Stimulated activated naive CD8-positive, alpha-beta T cell treated with anti-CD3 and anti-CD28 coated beads, Interleukin-15, Interleukin-2, amounts not matched to agents 100 ng/mL and 50 ng/mL, for 24 hours (primary cell): ENCODE measurements around the gene TMPRSS3.
"Not testable (repeated sequence)": the region's sequence is repeated elsewhere in the genome, so short reads cannot be mapped to it uniquely, and the experiment has no call there.

Source experiments
- H3K27ac Mint-ChIP-seq: one replicate; pipeline ENCODE4 v1.8.0; 2021; ENCODE audit warnings: mild to moderate bottlenecking, mixed read lengths
- H3K27me3 Mint-ChIP-seq: one replicate; pipeline ENCODE4 v1.8.0; 2021; ENCODE audit warnings: mixed read lengths
- H3K36me3 Mint-ChIP-seq: one replicate; pipeline ENCODE4 v1.8.0; 2021; ENCODE audit warnings: low read depth, mixed read lengths
- H3K4me1 Mint-ChIP-seq: one replicate; pipeline ENCODE4 v1.8.0; 2021; ENCODE audit warnings: low read depth, mixed read lengths
- H3K4me3 Mint-ChIP-seq: one replicate; pipeline ENCODE4 v1.8.0; 2021; ENCODE audit warnings: mild to moderate bottlenecking, mixed read lengths
- H3K9me3 Mint-ChIP-seq: one replicate; pipeline ENCODE4 v1.8.0; 2021; ENCODE audit warnings: mixed read lengths

Gene TMPRSS3

DNA sequence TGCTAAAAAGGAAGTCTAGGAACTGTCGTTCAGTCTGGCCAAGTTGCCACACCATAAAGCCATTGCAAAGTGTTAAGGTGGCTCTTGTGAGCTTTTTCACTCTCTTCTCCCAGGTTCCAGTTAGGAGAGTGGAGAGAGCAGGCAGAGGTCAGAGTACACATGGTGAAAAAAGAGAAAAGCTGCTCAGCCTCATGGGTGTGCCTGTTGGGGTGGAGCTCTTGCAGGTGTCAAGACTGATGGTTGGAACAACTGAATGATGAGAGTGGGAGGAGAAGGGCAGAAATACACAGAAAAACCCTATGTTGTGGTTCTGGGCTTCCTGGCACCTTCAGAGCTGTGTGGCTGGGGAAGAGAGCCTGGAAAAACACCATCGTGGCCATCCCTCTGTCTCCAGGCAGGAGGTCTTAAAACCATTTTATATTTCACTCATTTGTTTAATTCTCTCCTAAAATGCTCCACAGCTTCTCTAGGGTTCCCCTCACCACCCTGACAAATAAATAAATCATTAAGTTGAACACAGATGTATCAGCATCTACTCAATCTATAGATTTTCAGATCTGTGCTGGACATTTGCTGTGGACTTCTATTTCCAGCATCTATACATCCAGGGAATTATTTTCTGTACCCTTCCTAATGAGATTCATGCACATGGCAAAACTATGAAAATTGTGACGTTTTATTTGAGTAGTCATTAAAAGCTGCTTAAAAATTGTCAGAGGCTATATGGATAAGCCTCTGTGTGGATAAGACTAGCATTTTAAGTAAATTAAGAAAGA, 25.4 kb upstream of the TMPRSS3 start:
- H3K9me3 Mint-ChIP-seq = peaks cover 16% of the 10 kb centered on the region
- peaks cover 89% of the 10 kb centered on the region for H3K36me3 Mint-ChIP-seq
- no peaks in the 10 kb centered on the region for H3K27me3 Mint-ChIP-seq
- peaks cover 82% of the 10 kb centered on the region for H3K4me1 Mint-ChIP-seq
- H3K4me3 Mint-ChIP-seq = peak overlapping the region; percentile 69
- peak overlapping the region; percentile 94 for H3K27ac Mint-ChIP-seq

DNA sequence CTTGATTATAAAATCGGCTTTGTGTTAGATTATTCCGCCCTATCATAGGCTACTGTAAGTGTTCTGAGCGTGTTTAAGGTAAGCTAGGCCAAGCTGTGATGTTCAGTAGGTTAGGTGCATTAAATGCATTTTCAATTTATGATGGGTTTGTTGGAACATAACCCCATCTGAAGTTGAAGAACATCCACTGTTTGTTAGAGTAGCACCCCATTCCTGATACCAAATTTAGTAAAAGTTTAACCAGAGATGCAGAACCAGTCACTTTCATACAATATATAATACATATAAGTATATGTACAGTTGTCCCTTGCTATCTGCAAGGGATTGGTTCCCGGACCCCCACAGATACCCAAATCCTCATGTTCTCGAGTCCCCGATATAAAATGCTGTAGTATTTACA, 24.0 kb upstream of the TMPRSS3 start:
- no peak overlapping the region for H3K27ac Mint-ChIP-seq
- H3K9me3 Mint-ChIP-seq = peaks cover 16% of the 10 kb centered on the region
- peak overlapping the region; percentile 10 for H3K4me3 Mint-ChIP-seq
- peaks cover 69% of the 10 kb centered on the region for H3K4me1 Mint-ChIP-seq
- H3K36me3 Mint-ChIP-seq = peaks cover 80% of the 10 kb centered on the region
- H3K27me3 Mint-ChIP-seq = no peaks in the 10 kb centered on the region

DNA sequence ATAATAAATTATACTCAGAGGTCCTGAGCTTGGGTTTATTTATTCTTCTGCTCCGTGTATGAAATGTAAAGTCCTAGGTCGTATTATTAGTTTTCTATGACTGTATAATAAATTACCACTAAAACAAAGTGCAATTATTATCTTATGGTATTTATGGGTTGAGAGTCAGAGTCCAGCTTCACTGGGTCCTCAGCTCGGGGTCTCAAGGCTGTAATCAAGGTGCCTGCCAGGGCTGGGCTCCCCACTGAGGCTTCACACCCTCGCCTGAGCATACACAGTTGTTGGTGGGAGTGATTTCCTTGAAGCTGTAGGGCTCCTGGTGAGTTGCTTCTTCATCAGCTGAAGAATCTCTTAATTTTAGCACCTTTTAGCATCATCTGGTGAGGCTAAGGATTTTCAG, 23.0 kb upstream of the TMPRSS3 start:
- peak overlapping the region; percentile 66 for H3K27ac Mint-ChIP-seq
- no peaks in the 10 kb centered on the region for H3K27me3 Mint-ChIP-seq
- peaks cover 84% of the 10 kb centered on the region for H3K36me3 Mint-ChIP-seq
- peak overlapping the region; percentile 11 for H3K4me3 Mint-ChIP-seq
- peaks cover 59% of the 10 kb centered on the region for H3K4me1 Mint-ChIP-seq
- peaks cover 16% of the 10 kb centered on the region for H3K9me3 Mint-ChIP-seq

DNA sequence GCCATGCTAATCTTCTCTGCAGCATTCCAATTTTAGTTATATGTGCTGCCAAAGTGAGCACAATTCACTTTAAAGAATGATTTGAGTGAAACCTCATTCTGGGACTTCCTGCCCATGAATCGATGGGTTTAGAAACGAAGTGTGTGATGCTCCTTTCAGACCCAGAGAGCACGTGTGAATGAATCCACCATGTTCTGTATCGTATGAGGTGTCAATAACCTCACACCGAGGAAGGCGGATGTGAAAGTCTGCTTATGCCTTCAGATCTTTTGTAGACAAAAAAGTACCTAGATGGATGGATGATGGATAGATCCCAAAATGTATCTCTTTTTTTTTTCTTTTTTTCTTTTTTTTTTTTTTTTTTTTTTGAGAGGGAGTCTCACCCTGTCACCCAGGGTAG, 21.7 kb upstream of the TMPRSS3 start:
- Mint-ChIP-seq H3K36me3 (peaks cover 80% of the 10 kb centered on the region), H3K27ac (peak overlapping the region; percentile 88), H3K4me3 (peak overlapping the region; percentile 61), H3K9me3 (peaks cover 16% of the 10 kb centered on the region), H3K4me1 (peaks cover 46% of the 10 kb centered on the region), H3K27me3 (no peaks in the 10 kb centered on the region)

DNA sequence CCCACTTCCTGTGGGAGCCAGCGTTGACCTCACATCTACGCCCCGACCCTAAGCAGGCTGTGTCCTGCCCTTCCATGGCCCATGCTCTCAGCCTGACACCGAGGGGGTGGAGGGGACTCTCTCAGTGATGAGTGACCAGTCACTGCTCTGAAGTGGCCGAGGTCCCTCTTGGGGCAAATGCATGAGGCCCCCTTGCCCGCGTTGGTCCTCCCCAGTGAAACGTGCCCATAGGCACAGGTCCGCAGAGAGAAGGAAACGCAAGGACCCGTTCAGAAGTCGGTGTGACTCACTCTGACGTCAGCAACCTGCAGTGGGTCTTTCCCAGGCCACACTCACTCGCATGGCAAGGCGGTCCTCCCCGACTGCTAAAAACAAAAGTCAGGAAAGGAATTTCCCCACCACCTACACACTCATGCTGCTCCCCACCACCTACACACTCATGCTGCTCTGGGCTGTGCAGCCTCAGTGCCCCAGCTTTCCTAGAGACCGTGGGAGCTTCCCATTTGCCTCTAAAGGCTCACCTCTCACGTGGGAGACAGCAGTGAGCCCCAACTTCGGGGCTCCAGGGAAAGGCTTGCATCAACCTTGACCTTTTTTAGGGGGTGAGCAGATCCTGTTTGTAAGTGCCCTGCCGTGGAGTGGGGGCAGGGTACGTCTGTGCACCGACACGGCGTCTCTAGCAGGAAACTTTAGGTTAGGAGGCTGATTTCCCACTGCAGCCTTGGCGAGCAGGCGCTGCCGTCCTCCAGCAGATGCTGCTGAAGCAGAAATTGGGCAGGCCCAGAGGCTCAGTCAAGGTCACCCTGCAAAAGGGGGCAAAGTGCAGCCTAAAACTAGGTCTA, 19.3 kb upstream of the TMPRSS3 start:
- peaks cover 22% of the 10 kb centered on the region for H3K4me1 Mint-ChIP-seq
- peaks cover 16% of the 10 kb centered on the region for H3K9me3 Mint-ChIP-seq
- H3K27ac Mint-ChIP-seq = peak overlapping the region; percentile 99
- peaks cover 60% of the 10 kb centered on the region for H3K36me3 Mint-ChIP-seq
- H3K27me3 Mint-ChIP-seq = no peaks in the 10 kb centered on the region
- H3K4me3 Mint-ChIP-seq = peak overlapping the region; percentile 71

DNA sequence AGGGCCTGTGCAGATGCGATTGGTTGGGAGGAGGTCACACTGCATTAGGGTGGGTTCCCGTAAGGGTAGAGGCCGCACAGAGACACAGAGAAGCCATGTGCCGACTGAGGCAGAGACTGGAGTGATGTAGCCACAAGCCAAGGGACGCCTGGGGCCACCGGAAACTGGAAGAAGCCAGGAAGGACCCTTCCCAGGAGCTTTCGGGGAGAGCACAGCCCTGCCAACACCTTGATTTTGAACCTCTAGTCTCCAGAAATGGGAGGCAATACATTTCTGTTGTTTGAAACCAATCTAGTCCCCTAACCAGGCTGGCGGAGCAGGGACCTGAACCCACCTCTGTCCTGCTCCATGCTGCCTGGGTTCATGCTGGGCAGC, 18.7 kb upstream of the TMPRSS3 start:
- Mint-ChIP-seq H3K4me1 (peaks cover 22% of the 10 kb centered on the region), H3K4me3 (peak overlapping the region; percentile 71), H3K36me3 (peaks cover 59% of the 10 kb centered on the region), H3K9me3 (peaks cover 13% of the 10 kb centered on the region), H3K27ac (peak overlapping the region; percentile 99), H3K27me3 (no peaks in the 10 kb centered on the region)

DNA sequence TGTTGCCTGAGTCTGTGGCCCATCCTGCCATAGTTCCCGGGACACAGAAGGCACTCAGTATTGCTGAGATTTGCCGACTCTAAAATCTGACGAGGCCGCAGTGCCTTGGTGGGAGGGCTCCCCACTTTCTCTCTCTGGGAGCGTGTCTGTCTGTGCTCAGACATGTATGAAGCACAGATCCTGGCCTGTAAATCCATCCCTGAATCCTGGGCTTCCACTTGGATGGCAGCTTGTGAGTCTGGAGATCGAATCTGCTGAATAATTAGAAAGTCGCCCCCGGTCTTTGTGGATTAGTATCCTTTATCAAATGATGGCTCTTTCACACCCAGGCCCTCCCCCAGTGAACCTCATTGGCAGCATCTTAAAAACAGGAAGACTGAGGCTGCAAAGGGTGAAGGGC, 18.2 kb upstream of the TMPRSS3 start:
- H3K4me1 Mint-ChIP-seq = peaks cover 22% of the 10 kb centered on the region
- H3K27ac Mint-ChIP-seq = peak overlapping the region; percentile 99
- no peaks in the 10 kb centered on the region for H3K27me3 Mint-ChIP-seq
- peaks cover 59% of the 10 kb centered on the region for H3K36me3 Mint-ChIP-seq
- H3K4me3 Mint-ChIP-seq = peak overlapping the region; percentile 71
- H3K9me3 Mint-ChIP-seq = peaks cover 8% of the 10 kb centered on the region

DNA sequence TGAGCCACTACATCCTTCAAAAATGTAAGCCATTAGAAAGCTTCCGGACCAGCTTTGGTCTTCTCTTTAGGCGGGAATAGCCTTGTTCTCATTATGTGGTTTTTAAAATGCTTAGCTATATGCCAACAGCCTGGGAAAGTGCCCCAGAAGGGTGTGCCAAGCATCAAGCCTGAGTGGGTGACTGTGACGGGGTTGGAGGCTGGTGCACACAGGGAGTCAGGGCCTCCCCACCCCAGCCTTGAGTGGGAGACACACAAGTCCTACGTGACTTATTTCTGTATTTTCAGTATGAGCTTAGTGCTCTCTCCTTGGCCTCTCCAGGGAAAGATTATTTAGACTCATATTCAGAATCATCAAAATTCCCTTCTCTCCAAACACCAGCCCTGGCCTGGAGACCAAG, 17.6 kb upstream of the TMPRSS3 start:
- peaks cover 20% of the 10 kb centered on the region for H3K4me1 Mint-ChIP-seq

DNA sequence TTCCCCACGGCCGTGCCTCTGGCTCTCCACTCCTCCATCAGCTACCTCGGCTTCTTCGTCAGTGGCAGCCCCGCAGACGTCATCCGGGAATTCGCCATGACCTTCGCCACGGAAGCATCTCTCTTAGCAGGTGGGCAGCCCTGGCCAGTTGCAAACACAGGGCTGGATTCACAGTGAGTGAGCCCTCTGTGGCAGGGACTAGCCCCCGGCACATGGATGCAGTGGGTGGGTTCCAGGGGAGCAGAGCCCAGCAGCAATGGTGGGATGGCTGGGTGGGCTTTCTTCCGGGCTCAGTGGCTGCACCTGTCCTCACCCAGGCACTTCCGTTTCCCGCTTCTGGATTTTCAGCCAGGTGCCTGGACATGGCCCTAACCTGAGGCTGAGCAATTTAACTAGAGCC, 17.2 kb upstream of the TMPRSS3 start:
- no peaks in the 10 kb centered on the region for H3K27me3 Mint-ChIP-seq
- H3K27ac Mint-ChIP-seq = peak overlapping the region; percentile 99
- peaks cover 20% of the 10 kb centered on the region for H3K4me1 Mint-ChIP-seq
- peak overlapping the region; percentile 12 for H3K4me3 Mint-ChIP-seq
- peaks cover 54% of the 10 kb centered on the region for H3K36me3 Mint-ChIP-seq
- H3K9me3 Mint-ChIP-seq = peaks cover 4% of the 10 kb centered on the region

More for the DNA sequence above, 17.6 kb upstream of the TMPRSS3 start:
- H3K4me3 Mint-ChIP-seq = peak overlapping the region; percentile 71
- H3K27ac Mint-ChIP-seq = peak overlapping the region; percentile 99
- H3K36me3 Mint-ChIP-seq = peaks cover 54% of the 10 kb centered on the region
- H3K27me3 Mint-ChIP-seq = no peaks in the 10 kb centered on the region
- H3K9me3 Mint-ChIP-seq = peaks cover 4% of the 10 kb centered on the region

DNA sequence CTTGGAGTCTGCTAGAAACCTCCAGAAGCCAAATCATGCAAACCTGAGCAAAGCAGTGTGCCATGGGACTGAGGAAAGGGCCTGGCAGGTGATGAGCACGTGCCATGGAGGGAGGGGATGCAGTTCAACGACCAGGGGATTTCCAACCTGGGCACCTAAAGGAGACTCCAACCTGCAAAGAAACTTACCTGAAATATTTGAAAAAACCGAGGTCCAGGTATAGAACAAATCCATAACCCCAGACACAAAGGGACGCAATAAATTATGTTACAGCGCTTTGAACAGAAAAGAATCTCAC, 16.7 kb upstream of the TMPRSS3 start:
- no peaks in the 10 kb centered on the region for H3K27me3 Mint-ChIP-seq
- H3K27ac Mint-ChIP-seq = peak overlapping the region; percentile 82
- H3K4me3 Mint-ChIP-seq = no peak overlapping the region
- H3K9me3 Mint-ChIP-seq = peaks cover 3% of the 10 kb centered on the region
- H3K36me3 Mint-ChIP-seq = peaks cover 52% of the 10 kb centered on the region
- peaks cover 24% of the 10 kb centered on the region for H3K4me1 Mint-ChIP-seq

DNA sequence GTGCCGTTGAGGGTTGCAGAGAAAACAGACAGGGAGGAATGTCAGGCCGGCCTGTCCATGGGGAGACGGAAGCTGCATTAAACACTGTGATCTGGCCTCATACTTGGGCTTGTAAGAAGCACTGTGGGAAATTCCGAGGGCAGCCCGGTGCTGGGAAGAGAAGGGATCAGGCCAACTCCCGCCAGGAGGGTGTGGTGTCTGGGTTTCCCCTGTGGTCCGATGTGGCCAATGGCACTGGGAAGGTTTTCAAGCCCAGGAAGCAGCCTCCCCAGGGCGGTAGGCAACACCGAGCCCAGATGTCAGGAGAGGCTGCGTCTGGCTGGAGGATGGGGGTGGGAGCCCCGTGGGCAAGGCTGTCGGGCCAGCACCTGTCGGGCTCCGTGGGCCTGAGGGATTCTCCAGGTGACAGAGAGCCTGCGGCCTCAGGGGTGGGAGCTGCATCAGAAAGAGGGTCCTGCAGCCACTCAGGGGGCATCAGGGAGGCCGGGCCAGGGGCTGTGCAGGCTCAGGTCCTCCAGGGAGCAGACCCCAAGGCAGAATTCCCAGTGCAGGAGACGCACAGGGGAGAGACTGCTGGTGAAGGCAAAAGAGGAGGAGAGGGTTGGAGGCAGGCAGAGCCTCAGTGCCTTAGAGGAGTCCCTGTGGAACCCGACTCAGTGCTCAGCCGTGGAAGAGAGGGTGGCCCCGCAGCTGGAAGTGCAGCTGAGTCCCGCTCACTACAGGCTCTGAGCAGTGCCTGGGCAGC, 16.2 kb upstream of the TMPRSS3 start:
- H3K36me3 Mint-ChIP-seq = peaks cover 53% of the 10 kb centered on the region
- H3K9me3 Mint-ChIP-seq = no peaks in the 10 kb centered on the region
- no peaks in the 10 kb centered on the region for H3K27me3 Mint-ChIP-seq
- no peak overlapping the region for H3K4me3 Mint-ChIP-seq
- peaks cover 29% of the 10 kb centered on the region for H3K4me1 Mint-ChIP-seq
- peak overlapping the region; percentile 82 for H3K27ac Mint-ChIP-seq

DNA sequence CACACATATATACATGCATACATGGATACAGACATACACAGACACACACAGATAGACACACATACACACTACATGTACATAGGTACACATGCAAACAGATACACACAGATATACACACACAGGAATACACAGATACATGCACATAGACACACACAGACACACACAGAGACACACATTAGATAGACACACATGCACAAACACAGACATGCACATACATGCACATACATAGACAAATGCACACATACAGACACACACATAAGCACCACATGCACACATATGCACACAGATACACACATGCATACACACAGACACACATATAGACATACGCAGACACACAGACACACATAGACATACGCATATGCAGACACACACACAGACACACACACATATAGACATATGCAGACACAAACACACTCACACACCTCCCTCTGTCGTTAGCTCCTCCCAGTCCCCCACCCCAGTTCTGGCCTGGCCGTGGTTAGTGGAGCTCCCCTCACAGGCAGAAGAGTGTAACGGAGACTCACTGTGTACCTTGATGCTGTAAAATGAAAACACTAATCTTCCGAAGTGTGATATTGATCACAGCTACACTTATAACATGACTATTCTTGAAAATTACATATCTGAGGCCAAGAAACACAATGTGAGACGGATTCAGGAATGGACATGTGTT, 15.5 kb upstream of the TMPRSS3 start:
- Mint-ChIP-seq H3K9me3 (no peaks in the 10 kb centered on the region), H3K36me3 (peaks cover 54% of the 10 kb centered on the region), H3K27me3 (no peaks in the 10 kb centered on the region), H3K4me1 (peaks cover 36% of the 10 kb centered on the region), H3K4me3 (no peak overlapping the region), H3K27ac (no peak overlapping the region)

DNA sequence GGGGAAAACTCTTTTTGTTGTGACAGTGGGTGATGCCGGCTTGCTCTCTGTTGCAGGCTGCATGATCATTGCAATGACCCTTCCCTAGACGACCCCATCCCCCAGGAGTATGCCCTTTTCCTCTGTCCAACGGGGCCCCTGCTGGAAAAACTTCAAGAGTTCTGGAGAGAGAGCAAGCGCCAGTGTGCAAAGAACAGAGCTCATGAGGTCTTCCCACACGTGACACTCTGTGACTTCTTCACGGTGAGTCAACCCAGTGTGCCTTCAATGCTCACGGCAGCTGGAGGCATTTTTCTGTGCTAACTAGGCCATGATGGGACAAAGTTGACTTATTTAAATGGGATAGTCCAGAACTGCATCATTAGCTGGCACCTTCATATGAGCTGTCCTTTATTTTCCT, 13.5 kb upstream of the TMPRSS3 start:
- H3K27me3 Mint-ChIP-seq = no peaks in the 10 kb centered on the region
- peak overlapping the region; percentile 36 for H3K4me3 Mint-ChIP-seq
- H3K36me3 Mint-ChIP-seq = peaks cover 61% of the 10 kb centered on the region
- H3K4me1 Mint-ChIP-seq = peaks cover 39% of the 10 kb centered on the region
- H3K27ac Mint-ChIP-seq = peak overlapping the region; percentile 82
- no peaks in the 10 kb centered on the region for H3K9me3 Mint-ChIP-seq

DNA sequence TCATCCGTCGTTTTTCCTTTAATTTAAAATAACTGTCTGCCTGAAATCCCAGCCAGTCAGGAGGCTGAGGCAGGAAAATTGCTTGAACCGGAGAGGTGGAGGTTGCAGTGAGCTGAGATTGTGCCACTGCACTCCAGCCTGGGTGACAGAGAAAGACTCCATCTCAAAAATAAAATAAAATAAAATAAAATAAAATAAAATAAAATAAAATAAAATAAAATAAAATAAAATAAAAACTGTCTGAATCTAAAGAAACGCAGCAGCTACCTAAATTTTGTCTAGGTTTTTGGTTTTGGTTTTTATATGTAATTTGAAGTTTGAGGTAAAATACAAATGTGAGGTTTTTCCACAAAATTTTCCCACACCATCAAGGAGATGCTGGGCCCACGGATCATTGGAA, 12.9 kb upstream of the TMPRSS3 start:
- H3K27ac Mint-ChIP-seq, H3K27me3 Mint-ChIP-seq, H3K9me3 Mint-ChIP-seq, H3K4me3 Mint-ChIP-seq: not testable (repeated sequence)
- Mint-ChIP-seq H3K4me1 (peaks cover 39% of the 10 kb centered on the region), H3K36me3 (peaks cover 55% of the 10 kb centered on the region)
